Naive thymus-derived CD8-positive, alpha-beta T cell (primary cell): ENCODE data around the gene ZFYVE19. TPM values are rescaled to one million over a fixed set of nuclear protein-coding genes. Genes with fewer than 3 reads are reported as not detected.

Experiments used
- ATAC-seq, 2 donors: fragments of 150-1000 bp; cut with Tn5 transposase in 1 of 2; sonication (Bioruptor Pico), chemical (Tn5 transposase) in 1 of 2; 1 replicate in 1 of 2; 2 replicates in 1 of 2; pipeline ENCODE4 v1.10.0; 2021; ENCODE audit warnings: mild to moderate bottlenecking in 2 of 2, moderate library complexity in 2 of 2
- POLR2A ChIA-PET: fragments of 350-600 bp; sonication (Branson Sonifier 250); formaldehyde crosslinking; loops from one replicate; lab custom pipeline; 2021; ENCODE audit warnings: antibody characterized with exemption; lab: Charles Lee
- DNase-seq, 10 donors: peaks; one replicate each; pipeline versions ENCODE4 v3.0.0 to v3.0.0-alpha.2; 2020 to 2022
- H3K27ac Mint-ChIP-seq, 10 donors: one replicate each; pipeline ENCODE4 v1.8.0; 2020 to 2022; ENCODE audit warnings: mild to moderate bottlenecking in 10 of 10, mixed read lengths in 10 of 10, moderate library complexity in 4 of 10, inconsistent platforms in 1 of 10
- H3K27me3 Mint-ChIP-seq, 5 donors: one replicate each; pipeline ENCODE4 v1.8.0; 2021 to 2022; ENCODE audit warnings: mixed read lengths in 5 of 5
- H3K36me3 Mint-ChIP-seq, 3 donors: one replicate each; pipeline ENCODE4 v1.8.0; 2020 to 2022; ENCODE audit warnings: mixed read lengths in 3 of 3, mild to moderate bottlenecking in 2 of 3, inconsistent platforms in 1 of 3
- H3K4me1 Mint-ChIP-seq, 4 donors: one replicate each; pipeline ENCODE4 v1.8.0; 2021 to 2022; ENCODE audit warnings: mixed read lengths in 4 of 4
- H3K4me3 Mint-ChIP-seq, 10 donors: one replicate each; pipeline ENCODE4 v1.8.0; 2020 to 2022; ENCODE audit warnings: mild to moderate bottlenecking in 10 of 10, mixed read lengths in 10 of 10, moderate library complexity in 6 of 10, inconsistent platforms in 1 of 10
- H3K9me3 Mint-ChIP-seq, 9 donors: one replicate each; pipeline ENCODE4 v1.8.0; 2020 to 2022; ENCODE audit warnings: mixed read lengths in 9 of 9, mild to moderate bottlenecking in 3 of 9, inconsistent platforms in 1 of 9, moderate library complexity in 1 of 9
- polyA plus RNA-seq, 3 donors: library from polyadenylated mRNA; unstranded; fragments of 300-500 nt; fragmentation: Illumina TruSeq; gene quantifications; one replicate each; pipeline ENCODE4 v1.2.3, GENCODE V29; 2021
- total RNA-seq, 8 experiments: library from RNA in 2 of 8; stranded (reverse) in 2 of 8; gene quantifications; one replicate each; pipeline ENCODE4 v1.2.3 and lab custom pipeline; 2021 to 2026

The ZFYVE19 gene
- total and polyA plus RNA-seq, 5 experiments from 2014 or later: 13.2 to 33.8 (median 15.5) TPM

DNA sequence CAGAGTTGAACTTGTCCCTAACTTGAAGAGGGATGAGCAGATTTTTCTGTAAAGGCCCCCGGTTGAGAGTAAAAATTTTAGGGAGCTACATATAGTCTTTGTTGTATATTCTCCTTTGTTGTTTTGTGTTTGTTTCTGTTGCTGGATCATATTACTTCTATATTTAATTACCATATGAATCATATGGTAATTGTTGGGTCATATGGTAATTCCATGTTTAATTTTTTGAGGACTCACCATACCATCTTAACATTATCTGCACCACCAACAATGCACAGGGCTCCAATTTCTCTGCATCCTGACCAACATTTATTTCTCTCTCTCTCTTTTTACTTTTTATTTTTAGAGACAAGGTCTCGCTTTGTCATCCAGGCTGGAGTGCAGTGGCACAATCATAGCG, 7.4 kb upstream of the ZFYVE19 start:
- Mint-ChIP-seq H3K27me3 (no peaks in the 10 kb centered on the region), H3K9me3 (no peaks in the 10 kb centered on the region), H3K36me3 (peaks cover 0 to 54% (median 7%) of the 10 kb centered on the region in 3 donors), H3K27ac (no peak overlapping the region), H3K4me3 (no peak overlapping the region), H3K4me1 (peaks cover 26 to 48% (median 37%) of the 10 kb centered on the region in 4 donors)
- ATAC-seq: no peak
- POLR2A ChIA-PET: no interaction called here
- no peak for DNase-seq

- H3K27ac Mint-ChIP-seq: no peak overlapping the region
- POLR2A ChIA-PET: interaction anchor here (1.2 kb wide), 1 partner anchor 109 kb away, joined by 3 read pairs; the partner anchor contains the start of gene RAD51
- peaks cover 29 to 52% (median 43%) of the 10 kb centered on the region in 4 donors for H3K4me1 Mint-ChIP-seq
- H3K36me3 Mint-ChIP-seq: peaks cover 0 to 40% (median 6%) of the 10 kb centered on the region in 3 donors
- no peak for DNase-seq
- H3K27me3 Mint-ChIP-seq: no peaks in the 10 kb centered on the region
- H3K9me3 Mint-ChIP-seq: no peaks in the 10 kb centered on the region
- H3K4me3 Mint-ChIP-seq: no peak overlapping the region
- no peak for ATAC-seq
Measured at GRCh38 chr15:40803076-40803475, 3.8 kb upstream of the ZFYVE19 start.

- Mint-ChIP-seq H3K36me3 (peaks cover 0 to 34% (median 3%) of the 10 kb centered on the region in 3 donors), H3K9me3 (no peaks in the 10 kb centered on the region), H3K27me3 (no peaks in the 10 kb centered on the region), H3K4me1 (peaks cover 24 to 50% (median 46%) of the 10 kb centered on the region in 4 donors), H3K27ac (peak overlapping the region in 1 of 10 donors; percentile 9), H3K4me3 (peak overlapping the region in 2 of 10 donors; percentile 26 to 32)
- POLR2A ChIA-PET: interaction anchor here (1.2 kb wide), 1 partner anchor 109 kb away, joined by 3 read pairs; the partner anchor contains the start of gene RAD51
- no peak for DNase-seq
- ATAC-seq: no peak
Measured at GRCh38 chr15:40803688-40804087, 3.2 kb upstream of the ZFYVE19 start.

DNA sequence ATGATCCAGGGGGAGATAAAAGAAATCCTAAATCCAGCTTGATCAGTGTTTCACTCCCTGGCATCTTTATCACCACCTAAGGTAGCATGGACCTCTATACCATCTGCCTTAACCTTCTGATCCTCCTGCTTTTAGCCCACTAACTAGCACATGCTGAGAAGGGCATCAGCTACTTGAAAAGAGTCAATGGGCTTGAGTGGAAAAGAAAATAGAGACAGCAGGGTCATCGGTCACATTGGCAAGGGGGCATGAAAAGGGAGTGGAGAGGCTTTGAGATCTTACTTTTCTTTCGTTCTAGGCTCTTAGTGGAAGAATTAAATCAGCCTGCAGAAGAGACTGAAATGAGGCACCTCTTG, 239 bp upstream of the ZFYVE19 start:
- peak overlapping the region; percentile 89 to 100 (median 99) for H3K4me3 Mint-ChIP-seq
- no peaks in the 10 kb centered on the region for H3K27me3 Mint-ChIP-seq
- DNase-seq: no peak
- no peaks in the 10 kb centered on the region for H3K9me3 Mint-ChIP-seq
- POLR2A ChIA-PET: interaction anchor here (0.6 to 2.2 kb wide), 6 partner anchors 9 to 237 kb away, joined by 3 to 24 read pairs (median 4); partner anchors contain the start of genes C15orf62, RAD51 and RPUSD2
- peaks cover 16 to 37% (median 37%) of the 10 kb centered on the region in 4 donors for H3K4me1 Mint-ChIP-seq
- H3K36me3 Mint-ChIP-seq: peaks cover 0 to 22% (median 6%) of the 10 kb centered on the region in 3 donors
- ATAC-seq: no peak
- peak overlapping the region; percentile 94 to 99 (median 98) for H3K27ac Mint-ChIP-seq

- H3K4me1 Mint-ChIP-seq: peaks cover 14 to 31% (median 29%) of the 10 kb centered on the region in 4 donors
- no peaks in the 10 kb centered on the region for H3K9me3 Mint-ChIP-seq
- no peaks in the 10 kb centered on the region for H3K27me3 Mint-ChIP-seq
- H3K4me3 Mint-ChIP-seq: peak overlapping the region; percentile 89 to 100 (median 99)
- DNase-seq (no peak), ATAC-seq (no peak)
- peaks cover 0 to 28% (median 7%) of the 10 kb centered on the region in 3 donors for H3K36me3 Mint-ChIP-seq
- POLR2A ChIA-PET: interaction anchor here (1.2 to 2.2 kb wide), 3 partner anchors 8 to 524 kb away, joined by 3 to 24 read pairs (median 3); partner anchors contain the start of genes NUSAP1, OIP5 and RAD51
- peak overlapping the region in 8 of 10 donors; percentile 52 to 99 (median 97) for H3K27ac Mint-ChIP-seq
Measured at GRCh38 chr15:40807888-40808461, 1.1 kb downstream of the ZFYVE19 start.

GRCh38 chr15:40808861-40809450, 2.1 kb downstream of the ZFYVE19 start:
- peak overlapping the region in 8 of 10 donors; percentile 13 to 100 (median 98) for H3K4me3 Mint-ChIP-seq

GRCh38 chr15:40812721-40813425, 6.0 kb downstream of the ZFYVE19 start:
- POLR2A ChIA-PET: interaction anchor here (0.5 kb wide), 1 partner anchor 1982 kb away, joined by 5 read pairs; no protein-coding TSS in a partner anchor

More at GRCh38 chr15:40808861-40809450, 2.1 kb downstream of the ZFYVE19 start:
- DNase-seq (no peak), ATAC-seq (no peak)
- no peaks in the 10 kb centered on the region for H3K27me3 Mint-ChIP-seq
- POLR2A ChIA-PET: no interaction called here
- H3K9me3 Mint-ChIP-seq: no peaks in the 10 kb centered on the region
- peaks cover 0 to 27% (median 7%) of the 10 kb centered on the region in 3 donors for H3K36me3 Mint-ChIP-seq
- peaks cover 11 to 25% (median 22%) of the 10 kb centered on the region in 4 donors for H3K4me1 Mint-ChIP-seq
- no peak overlapping the region for H3K27ac Mint-ChIP-seq

GRCh38 chr15:40815042-40815698, 8.3 kb downstream of the ZFYVE19 start:
- POLR2A ChIA-PET: interaction anchor here (0.6 to 1.4 kb wide), 2 partner anchors 8 to 524 kb away, joined by 3 to 4 read pairs; partner anchors contain the start of genes DNAJC17 and ZFYVE19
- Mint-ChIP-seq H3K27ac (peak overlapping the region in 2 of 10 donors; percentile 41 to 57), H3K36me3 (peaks cover 0 to 40% (median 10%) of the 10 kb centered on the region in 3 donors), H3K27me3 (no peaks in the 10 kb centered on the region), H3K4me3 (no peak overlapping the region), H3K9me3 (no peaks in the 10 kb centered on the region), H3K4me1 (peaks cover 0 to 1% (median 0%) of the 10 kb centered on the region in 4 donors)
- ATAC-seq: no peak
- no peak for DNase-seq

More at GRCh38 chr15:40812721-40813425, 6.0 kb downstream of the ZFYVE19 start:
- Mint-ChIP-seq H3K4me1 (peaks cover 3 to 12% (median 7%) of the 10 kb centered on the region in 4 donors), H3K27me3 (no peaks in the 10 kb centered on the region), H3K4me3 (no peak overlapping the region), H3K36me3 (peaks cover 0 to 40% (median 12%) of the 10 kb centered on the region in 3 donors), H3K27ac (no peak overlapping the region), H3K9me3 (no peaks in the 10 kb centered on the region)
- no peak for DNase-seq
- no peak for ATAC-seq

DNA sequence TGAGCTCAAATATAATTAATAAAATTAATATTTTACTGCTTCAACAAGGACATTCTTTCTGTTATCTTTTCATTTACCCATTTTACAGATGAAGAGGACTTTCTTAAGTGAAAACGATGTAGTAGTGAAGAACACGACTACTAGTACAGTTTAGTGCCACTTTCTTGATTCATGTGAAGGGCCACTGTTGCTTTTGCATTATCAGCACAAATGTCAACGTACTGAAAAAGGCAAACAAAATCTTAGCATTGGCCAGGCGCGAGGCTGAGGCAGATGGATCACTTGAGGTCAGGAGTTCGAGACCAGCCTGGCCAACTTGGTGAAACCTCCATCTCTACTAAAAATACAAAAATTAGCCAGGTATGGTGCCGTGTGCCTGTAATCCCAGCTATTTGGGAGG, 12.2 kb downstream of the ZFYVE19 start:
- Mint-ChIP-seq H3K36me3 (peaks cover 0 to 12% (median 5%) of the 10 kb centered on the region in 3 donors), H3K4me1 (no peaks in the 10 kb centered on the region), H3K27ac (no peak overlapping the region), H3K4me3 (no peak overlapping the region), H3K9me3 (no peaks in the 10 kb centered on the region), H3K27me3 (peaks cover 0 to 2% (median 0%) of the 10 kb centered on the region in 5 donors)
- DNase-seq (no peak), ATAC-seq (no peak)
- POLR2A ChIA-PET: no interaction called here

- no peak for ATAC-seq
- Mint-ChIP-seq H3K27ac (no peak overlapping the region), H3K4me1 (no peaks in the 10 kb centered on the region), H3K36me3 (no peaks in the 10 kb centered on the region), H3K27me3 (peaks cover 0 to 2% (median 0%) of the 10 kb centered on the region in 5 donors), H3K9me3 (no peaks in the 10 kb centered on the region), H3K4me3 (no peak overlapping the region)
- POLR2A ChIA-PET: no interaction called here
- no peak for DNase-seq
Measured at GRCh38 chr15:40821195-40821594, 14.3 kb downstream of the ZFYVE19 start.

DNA sequence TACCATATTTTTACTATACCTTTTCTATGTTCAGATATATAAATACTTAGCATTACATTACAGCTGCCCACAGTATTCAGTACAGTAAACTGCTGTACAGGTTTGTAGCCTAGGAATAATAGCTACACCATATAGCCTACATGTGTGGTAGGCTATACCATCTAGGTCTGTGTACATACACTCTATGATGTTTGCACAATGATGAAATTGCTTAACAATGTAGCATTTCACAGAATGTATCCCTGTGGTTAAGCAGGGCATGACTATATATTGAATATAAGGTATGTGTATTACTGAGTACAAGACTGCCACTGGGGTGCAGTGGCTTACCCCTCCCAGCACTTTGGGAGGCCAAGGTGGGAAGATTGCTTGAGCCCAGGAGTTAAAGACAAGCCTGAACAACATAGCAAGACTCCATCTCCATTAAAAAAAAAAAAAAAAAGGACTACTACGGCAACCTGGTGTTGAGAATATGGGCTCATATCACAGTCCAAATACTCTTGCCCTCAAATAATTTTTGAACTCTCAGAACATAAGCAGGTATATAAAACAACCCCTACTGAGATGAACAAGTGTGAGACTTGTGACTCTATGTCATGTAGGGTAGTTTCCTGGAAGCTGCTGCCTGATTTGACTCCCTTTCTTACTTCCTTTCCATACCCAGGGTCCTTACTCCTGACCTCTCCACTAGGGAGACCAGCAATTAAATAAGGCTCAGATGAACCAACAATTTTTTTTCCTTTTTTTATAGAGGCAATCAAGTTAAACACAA, 16.9 kb downstream of the ZFYVE19 start:
- H3K9me3 Mint-ChIP-seq: no peaks in the 10 kb centered on the region
- H3K4me3 Mint-ChIP-seq: no peak overlapping the region
- H3K36me3 Mint-ChIP-seq: no peaks in the 10 kb centered on the region
- no peak overlapping the region for H3K27ac Mint-ChIP-seq
- ATAC-seq (no peak), DNase-seq (no peak)
- H3K4me1 Mint-ChIP-seq: no peaks in the 10 kb centered on the region
- H3K27me3 Mint-ChIP-seq: peaks cover 0 to 2% (median 0%) of the 10 kb centered on the region in 5 donors
- POLR2A ChIA-PET: interaction anchor here (0.6 to 0.7 kb wide), 2 partner anchors 14 to 23 kb away, joined by 4 to 5 read pairs; no protein-coding TSS in a partner anchor
